Caki2 (cell line): ENCODE results near the gene ADAT3. TPM values are rescaled to one million over a fixed set of nuclear protein-coding genes. Genes with fewer than 3 reads are reported as not detected.
"Not testable (repeated sequence)": the region's sequence is repeated elsewhere in the genome, so short reads cannot be mapped to it uniquely, and the experiment has no call there.

Source experiments
- DNase-seq: peaks from one replicate; pipeline ENCODE4 v3.0.0-alpha.2; 2015; ENCODE audit warnings: low read depth
- in situ Hi-C: cut with HindIII; loops from 2 replicates; pipeline ENCODE4 v1.10.0; 2016; ENCODE audit warnings: low sequenced_read_pairs, low pct_unique_long_range_greater_than_20kb, mixed read lengths
- total RNA-seq: library from RNA; depleted of rRNA; stranded (reverse); fragments of >200 nt; shearing (Covaris generic); gene quantifications from 2 replicates; pipeline ENCODE4 v1.2.3, GENCODE V29; 2014; ENCODE audit warnings: low replicate concordance

Gene ADAT3
- total RNA-seq, 1 experiment from 2014 or later = 4.7 TPM

GRCh38 chr19:1880611-1881392 lies 24.4 kb upstream of the ADAT3 start:
- in situ Hi-C loops = no loop called here
- no peak for DNase-seq

DNA sequence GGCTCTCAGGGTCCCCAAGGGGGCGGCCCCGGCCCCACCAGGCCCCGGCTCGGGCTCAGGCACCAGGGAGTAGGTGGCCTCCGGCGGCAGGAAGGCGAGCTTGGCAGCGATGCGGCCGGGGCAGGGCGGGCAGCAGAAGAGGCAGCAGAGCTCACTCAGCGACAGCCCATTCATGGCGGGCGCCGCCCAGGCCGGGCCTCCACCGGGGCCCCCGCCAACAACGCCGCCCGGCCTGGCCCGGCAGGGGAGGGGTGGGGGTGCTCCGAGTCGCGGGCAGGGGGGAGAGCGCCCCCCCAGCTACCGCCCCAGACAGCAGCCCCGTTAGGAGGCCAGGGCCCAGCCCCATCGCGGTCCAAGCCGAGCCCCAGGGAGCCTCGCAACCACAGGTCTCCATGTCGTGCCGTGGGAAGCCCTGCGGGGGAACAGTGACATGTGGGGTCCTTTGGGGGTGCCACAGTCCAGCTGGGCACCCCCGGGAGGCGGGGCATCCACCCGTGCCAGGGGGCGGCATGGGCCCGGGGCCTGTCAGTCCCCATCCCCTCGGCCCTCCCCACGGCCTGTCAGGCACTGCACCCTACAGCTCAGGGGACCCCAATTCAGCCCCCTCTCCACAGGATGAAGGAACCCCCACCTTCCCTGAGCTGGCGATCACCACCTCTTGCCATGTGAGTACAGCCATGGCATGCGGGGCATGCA lies 23.7 kb upstream of the ADAT3 start:
- in situ Hi-C loops, DNase-seq: not testable (repeated sequence)

DNA sequence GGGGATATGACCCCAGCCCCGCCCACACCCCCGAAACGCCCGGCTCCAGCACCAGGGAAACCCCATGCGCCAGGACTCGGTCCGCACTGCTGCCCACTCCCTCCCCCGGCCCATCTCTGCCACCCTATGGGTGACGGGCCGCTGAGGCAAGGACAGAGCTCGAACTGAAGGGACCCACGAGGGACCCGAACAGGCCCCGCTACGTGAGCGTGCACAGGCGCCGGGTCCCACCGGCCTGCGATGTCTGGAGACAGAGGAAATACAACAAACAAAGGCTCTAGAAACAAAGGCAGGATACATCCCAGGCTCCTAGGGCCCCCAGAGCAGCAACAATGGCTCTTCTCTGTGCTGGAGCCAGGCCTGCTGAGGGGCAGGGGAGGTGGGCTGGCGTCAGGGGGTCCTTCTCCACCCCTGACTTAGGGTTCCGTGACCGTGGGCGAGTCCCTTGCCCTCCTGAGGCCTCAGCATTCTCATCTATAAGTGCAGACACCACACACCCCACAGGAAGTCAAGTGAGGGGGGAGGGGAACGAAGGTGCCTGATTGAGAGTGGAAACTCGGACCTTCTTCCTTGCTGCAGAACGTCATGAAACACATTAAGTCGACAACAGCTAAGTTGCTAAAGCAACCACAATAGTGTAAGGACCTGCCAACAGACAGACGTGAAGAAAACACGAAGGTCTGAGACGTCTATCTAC lies 23.0 kb upstream of the ADAT3 start:
- DNase-seq = no peak
- in situ Hi-C loops = no loop called here

DNA sequence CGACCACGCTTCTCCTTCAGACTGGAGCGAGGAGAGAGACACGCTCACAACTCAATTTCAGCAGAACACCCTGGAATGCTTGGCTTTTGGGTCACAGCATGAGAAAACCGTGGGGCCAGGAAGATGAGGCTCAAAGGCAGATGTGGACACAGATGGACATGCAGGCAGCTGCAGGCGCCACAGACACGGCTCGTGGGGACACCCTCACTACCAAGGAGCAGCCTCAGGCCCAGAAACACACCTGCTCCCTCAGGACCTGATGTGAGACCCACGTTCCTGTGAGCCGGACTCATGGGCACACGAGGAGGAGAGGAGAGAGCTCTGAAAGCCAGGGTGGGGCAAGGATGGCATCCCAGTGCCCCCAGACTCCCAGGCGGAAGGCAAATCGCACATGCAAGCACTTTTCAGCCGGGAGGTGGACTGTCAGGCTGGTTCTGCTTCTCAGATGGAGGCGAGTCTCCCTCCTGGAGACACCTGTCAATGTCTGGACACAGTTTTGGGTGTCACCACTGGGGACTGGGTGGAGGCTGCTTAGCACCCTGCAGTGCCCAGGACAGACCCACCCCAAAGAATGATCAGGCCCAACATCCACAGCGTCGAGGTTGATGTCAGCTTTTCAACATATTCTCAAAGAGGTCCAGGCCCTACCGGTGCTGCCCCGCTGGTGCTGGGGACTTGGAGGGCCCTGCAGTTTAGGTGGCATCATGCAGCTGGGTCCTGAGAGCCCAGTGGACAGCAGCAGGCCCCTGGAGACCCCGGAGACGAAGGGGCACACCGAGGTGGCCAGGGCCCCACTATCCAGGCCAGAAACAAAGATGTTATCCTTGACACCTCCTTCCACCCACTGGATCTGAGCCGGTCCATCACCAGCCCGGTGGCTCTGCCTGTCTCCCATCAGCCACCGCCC lies 22.2 kb upstream of the ADAT3 start:
- DNase-seq = no peak
- in situ Hi-C loops = no loop called here

DNA sequence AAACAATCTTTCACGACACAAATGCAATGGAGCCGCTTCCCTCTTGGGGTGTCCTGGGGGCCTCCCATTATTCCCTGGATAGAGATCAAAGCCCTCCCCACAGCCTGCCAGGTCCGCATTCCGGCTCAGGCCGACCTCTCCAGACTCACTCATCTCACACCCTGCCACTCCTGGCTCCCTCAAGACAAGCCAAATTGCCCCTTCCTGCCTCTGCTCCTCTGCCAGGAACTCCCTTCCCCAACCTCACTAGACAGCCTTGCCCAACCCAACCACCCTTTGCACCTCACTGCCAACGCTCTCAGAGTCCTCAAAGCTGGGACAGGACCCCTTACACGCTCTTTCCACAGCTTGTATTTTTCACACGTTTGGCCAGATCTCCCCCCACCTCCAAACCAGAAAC lies 21.4 kb upstream of the ADAT3 start:
- DNase-seq = no peak
- in situ Hi-C loops = no loop called here

- in situ Hi-C loops = no loop called here
- no peak for DNase-seq
Observed at GRCh38 chr19:1884291-1884718, 20.9 kb upstream of the ADAT3 start.

DNA sequence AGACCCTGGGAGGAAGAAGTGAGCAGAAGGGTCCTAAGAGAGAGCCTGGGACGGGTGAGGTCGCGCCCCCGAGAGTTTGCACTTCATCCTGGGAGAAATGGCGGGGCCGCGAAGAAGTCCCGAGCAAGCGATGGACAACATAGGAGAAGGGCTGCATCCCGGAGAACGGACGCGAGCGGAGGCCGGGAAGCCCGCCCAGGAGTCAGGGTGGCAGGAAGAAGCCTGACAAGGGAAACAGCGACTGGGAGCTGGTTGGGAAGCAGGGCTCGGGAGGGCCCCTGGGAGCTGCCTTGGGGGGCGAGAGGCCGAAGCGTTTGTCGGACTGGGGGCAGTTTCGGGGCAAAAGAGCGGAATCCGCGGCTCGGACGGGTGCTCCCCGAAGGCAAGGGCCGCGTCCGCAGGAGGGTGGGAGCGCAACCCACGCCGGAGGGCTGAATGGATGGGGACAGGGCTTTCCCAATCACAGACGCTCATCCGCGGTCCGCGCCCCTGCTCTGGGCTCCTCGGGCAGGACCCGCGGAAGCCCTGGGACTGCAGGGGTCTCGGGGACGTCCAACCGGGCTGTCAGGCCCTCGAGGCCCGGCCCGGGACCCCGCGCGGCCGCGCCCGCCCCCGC lies 20.4 kb upstream of the ADAT3 start:
- in situ Hi-C loops = no loop called here
- no peak for DNase-seq

DNA sequence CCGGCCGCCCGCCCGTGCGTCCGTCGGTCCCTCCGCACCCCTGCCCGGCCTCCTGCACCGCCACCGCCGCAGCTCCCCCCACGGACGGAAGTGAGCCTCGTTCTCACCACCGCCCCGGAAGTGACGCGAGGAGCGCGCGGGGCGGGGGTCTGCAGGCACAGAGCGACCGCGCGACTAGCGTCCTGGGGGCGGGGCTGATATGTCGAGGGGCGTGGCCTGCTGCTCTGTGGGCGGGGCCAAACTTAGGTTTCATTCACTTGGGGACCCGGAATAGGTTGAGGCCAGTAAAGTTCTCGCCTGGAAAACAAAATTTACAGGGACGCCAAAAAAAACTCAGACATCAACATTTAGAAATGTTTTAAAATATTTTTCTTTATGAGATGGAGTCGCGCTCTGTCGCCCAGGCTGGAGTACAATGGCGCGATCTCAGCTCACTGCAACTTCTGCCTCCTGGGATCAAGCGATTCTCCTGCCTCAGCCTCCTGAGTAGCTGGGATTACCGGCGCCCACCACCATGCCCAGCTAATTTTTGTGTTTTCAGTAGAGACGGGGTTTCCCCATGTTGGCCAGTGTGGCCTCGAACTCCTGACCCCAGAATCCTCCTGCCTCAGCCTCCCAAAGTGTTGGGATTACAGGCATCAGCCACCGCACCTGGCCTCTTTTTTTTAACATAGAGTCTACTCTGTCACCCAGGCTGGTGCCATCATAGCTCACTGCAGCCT lies 19.6 kb upstream of the ADAT3 start, which contains the start of gene ABHD17A:
Gene ABHD17A (minus strand): TSS at position 99 of the 722 bp plus-strand sequence. CDS start 3,930 bp downstream, outside the sequence.
- DNase-seq = peak; percentile 75
- in situ Hi-C loops = not testable (repeated sequence)

DNA sequence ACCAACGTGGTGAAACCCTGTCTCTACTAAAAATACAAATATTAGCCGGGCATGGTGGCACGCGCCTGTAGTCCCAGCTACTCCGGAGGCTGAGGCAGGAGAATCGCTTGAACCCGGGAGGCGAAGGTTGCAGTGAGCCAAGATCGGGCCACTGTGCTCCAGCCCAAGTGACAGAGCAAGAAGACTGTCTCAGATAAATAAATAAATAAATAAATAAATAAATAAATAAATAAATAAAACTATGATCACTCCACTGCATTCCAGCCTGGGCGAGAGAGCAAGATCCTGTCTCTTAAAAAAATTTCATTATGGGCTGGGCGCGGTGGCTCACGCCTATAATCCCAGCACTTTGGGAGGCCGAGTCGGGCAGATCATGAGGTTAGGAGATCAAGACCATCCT lies 18.8 kb upstream of the ADAT3 start:
- in situ Hi-C loops, DNase-seq: not testable (repeated sequence)

- in situ Hi-C loops = no loop called here
- no peak for DNase-seq
Observed at GRCh38 chr19:1888385-1888784, 16.8 kb upstream of the ADAT3 start.

DNA sequence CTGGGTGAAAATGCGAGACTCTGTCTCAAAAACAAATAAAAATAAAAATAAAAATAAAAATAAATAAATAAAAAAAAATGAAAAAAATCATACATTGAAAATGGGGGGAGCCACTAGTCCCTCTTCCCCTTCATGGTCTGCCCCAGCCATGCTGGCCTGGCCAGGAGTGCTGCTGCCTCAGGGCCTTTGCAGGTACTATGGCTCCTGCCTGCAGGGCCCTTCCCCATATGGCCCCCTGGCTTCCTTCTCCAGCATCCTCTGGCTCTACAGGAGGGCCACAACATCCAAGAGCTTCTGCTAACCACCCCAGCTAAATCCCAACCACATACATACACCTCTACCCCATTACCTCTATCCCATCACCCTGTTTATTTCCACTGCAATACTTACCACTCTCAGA lies 15.3 kb upstream of the ADAT3 start:
- in situ Hi-C loops = no loop called here
- DNase-seq = no peak

DNA sequence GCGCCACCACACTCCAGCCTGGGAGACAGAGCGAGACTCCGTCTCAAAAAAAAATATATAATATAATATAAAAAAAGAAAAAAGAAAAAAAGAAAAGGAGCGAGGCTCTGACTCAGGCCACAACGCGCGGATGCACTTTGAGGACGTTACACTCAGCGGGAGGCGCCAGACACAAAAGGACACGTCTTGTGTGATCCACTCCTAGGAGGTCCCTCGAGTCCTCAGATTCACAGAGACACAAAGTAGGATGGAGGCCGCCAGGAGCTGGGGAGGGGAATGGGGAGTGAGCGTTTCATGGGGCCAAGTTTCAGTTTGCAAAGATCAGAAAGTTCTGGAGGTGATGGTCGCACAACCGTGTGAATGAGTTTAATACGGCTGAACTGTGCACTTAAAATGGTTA lies 11.4 kb upstream of the ADAT3 start:
- in situ Hi-C loops = no loop called here
- no peak for DNase-seq

- in situ Hi-C loops = no loop called here
- DNase-seq = no peak
Observed at GRCh38 chr19:1896508-1896907, 8.7 kb upstream of the ADAT3 start.

DNA sequence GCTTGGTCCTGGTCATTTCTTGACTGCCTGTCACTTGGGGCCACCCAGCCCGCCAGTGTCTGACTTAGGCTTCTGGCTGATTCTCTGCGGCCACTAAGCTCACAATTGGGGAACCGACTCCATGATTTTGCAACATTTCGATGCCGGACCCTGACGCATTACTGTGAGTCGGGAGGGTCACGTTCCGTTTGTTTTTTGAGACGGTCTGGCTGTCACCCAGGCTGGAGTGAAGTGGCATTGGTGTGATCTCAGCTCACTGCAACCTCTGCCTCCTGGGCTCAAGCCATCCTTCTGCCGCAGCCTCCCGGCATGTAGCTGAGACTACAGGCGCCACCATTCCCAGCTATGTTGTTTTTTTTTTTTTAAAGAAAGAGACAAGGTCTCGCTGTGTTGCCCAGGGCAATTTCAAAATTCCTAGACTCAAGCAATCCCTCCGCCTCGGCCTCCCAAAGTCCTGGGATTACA lies 3.2 kb upstream of the ADAT3 start:
- DNase-seq = no peak
- in situ Hi-C loops = no loop called here

GRCh38 chr19:1902923-1903322 lies 2.3 kb upstream of the ADAT3 start:
- in situ Hi-C loops = no loop called here
- DNase-seq = no peak

DNA sequence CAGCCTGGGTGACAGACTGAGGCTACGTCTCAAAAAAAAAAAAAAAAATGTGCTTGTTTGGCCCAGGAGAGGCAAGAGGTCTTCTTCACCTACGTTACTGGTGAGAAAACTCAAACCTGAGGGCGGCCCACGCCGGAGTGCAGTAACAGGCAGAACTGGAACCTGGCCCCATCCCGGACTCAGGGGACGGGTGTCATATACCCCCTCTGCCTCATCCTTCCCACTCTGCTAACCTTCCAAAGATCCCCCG lies 414 bp upstream of the ADAT3 start:
- no peak for DNase-seq
- in situ Hi-C loops = no loop called here

GRCh38 chr19:1905863-1906375 lies 720 bp downstream of the ADAT3 start:
- no peak for DNase-seq
- in situ Hi-C loops = no loop called here
